CD4-positive, alpha-beta memory T cell (primary cell): ENCODE results near the gene ARID1B. TPM values are rescaled to one million over a fixed set of nuclear protein-coding genes. Genes with fewer than 3 reads are reported as not detected.

Experiments
- CTCF ChIA-PET: fragments of 350-600 bp; sonication (Branson Sonifier 250); formaldehyde crosslinking; loops from one replicate; lab custom pipeline; 2021; ENCODE audit warnings: inconsistent platforms; ENCODE audit not compliant: partially characterized antibody; lab: Charles Lee
- POLR2A ChIA-PET: fragments of 350-600 bp; sonication (Branson Sonifier 250); formaldehyde crosslinking; loops from one replicate; lab custom pipeline; 2021; ENCODE audit not compliant: partially characterized antibody; lab: Charles Lee
- DNase-seq, 5 donors: peaks; one replicate each; pipeline versions ENCODE4 v3.0.0 to v3.0.0-alpha.2; 2020 to 2022; ENCODE audit warnings: mixed read lengths in 1 of 5
- H3K27ac ChIP-seq: one replicate; pipeline ENCODE4 v1.7.0; 2013; ENCODE audit warnings: low read depth, low read length
- H3K27me3 ChIP-seq: 2 replicates; pipeline ENCODE4 v1.7.0; 2013; ENCODE audit warnings: mild to moderate bottlenecking, low read length, moderate library complexity; ENCODE audit not compliant: insufficient read depth
- H3K36me3 ChIP-seq: 2 replicates; pipeline ENCODE4 v1.7.0; 2013; ENCODE audit warnings: mild to moderate bottlenecking, low read length, moderate library complexity; ENCODE audit not compliant: insufficient read depth
- H3K4me1 ChIP-seq: 2 replicates; pipeline ENCODE4 v1.7.0; 2013; ENCODE audit warnings: mild to moderate bottlenecking, low read length, moderate library complexity; ENCODE audit not compliant: insufficient read depth
- H3K4me3 ChIP-seq, 2 donors: one replicate each; pipeline ENCODE4 v1.7.0; 2013; ENCODE audit warnings: low read length in 2 of 2, mild to moderate bottlenecking in 1 of 2
- H3K9me3 ChIP-seq, 2 donors: one replicate each; pipeline ENCODE4 v1.7.0; 2013; ENCODE audit warnings: low read length in 2 of 2, control low read depth in 1 of 2; ENCODE audit not compliant: control insufficient read depth in 1 of 2
- H3K27ac Mint-ChIP-seq, 7 donors: one replicate each; pipeline ENCODE4 v1.8.0; 2020 to 2021; ENCODE audit warnings: mixed read lengths in 7 of 7, mild to moderate bottlenecking in 6 of 7, inconsistent platforms in 3 of 7, moderate library complexity in 3 of 7
- H3K27me3 Mint-ChIP-seq, 2 donors: one replicate each; pipeline ENCODE4 v1.8.0; 2020 to 2021; ENCODE audit warnings: mixed read lengths in 2 of 2
- H3K36me3 Mint-ChIP-seq, 2 donors: one replicate each; pipeline ENCODE4 v1.8.0; 2020 to 2021; ENCODE audit warnings: mixed read lengths in 2 of 2, inconsistent platforms in 1 of 2, mild to moderate bottlenecking in 1 of 2
- H3K4me1 Mint-ChIP-seq, 4 donors: one replicate each; pipeline ENCODE4 v1.8.0; 2020 to 2021; ENCODE audit warnings: mixed read lengths in 4 of 4, mild to moderate bottlenecking in 1 of 4
- H3K4me3 Mint-ChIP-seq, 8 donors: one replicate each; pipeline ENCODE4 v1.8.0; 2020 to 2021; ENCODE audit warnings: mixed read lengths in 8 of 8, mild to moderate bottlenecking in 7 of 8, moderate library complexity in 6 of 8, inconsistent platforms in 3 of 8
- H3K9me3 Mint-ChIP-seq, 8 donors: one replicate each; pipeline ENCODE4 v1.8.0; 2020 to 2021; ENCODE audit warnings: mixed read lengths in 8 of 8, mild to moderate bottlenecking in 5 of 8, inconsistent platforms in 3 of 8, moderate library complexity in 1 of 8
- intact Hi-C: fragments of 100-400 bp; cut with micrococcal nuclease; formaldehyde crosslinking; loops from one replicate; pipeline ENCODE4 v1.15.1; 2023
- polyA plus RNA-seq, 2 donors: library from polyadenylated mRNA; unstranded; fragments of 300-500 nt; fragmentation: Illumina TruSeq; gene quantifications; one replicate each; pipeline ENCODE4 v1.2.3, GENCODE V29; 2021
- total RNA-seq, 2 experiments: library from RNA; stranded (reverse); gene quantifications; one replicate each; pipeline ENCODE4 v1.2.3, GENCODE V29; 2021

Gene ARID1B
- total and polyA plus RNA-seq, 4 experiments from 2014 or later, result 5.4 to 131 (median 72.4) TPM

DNA sequence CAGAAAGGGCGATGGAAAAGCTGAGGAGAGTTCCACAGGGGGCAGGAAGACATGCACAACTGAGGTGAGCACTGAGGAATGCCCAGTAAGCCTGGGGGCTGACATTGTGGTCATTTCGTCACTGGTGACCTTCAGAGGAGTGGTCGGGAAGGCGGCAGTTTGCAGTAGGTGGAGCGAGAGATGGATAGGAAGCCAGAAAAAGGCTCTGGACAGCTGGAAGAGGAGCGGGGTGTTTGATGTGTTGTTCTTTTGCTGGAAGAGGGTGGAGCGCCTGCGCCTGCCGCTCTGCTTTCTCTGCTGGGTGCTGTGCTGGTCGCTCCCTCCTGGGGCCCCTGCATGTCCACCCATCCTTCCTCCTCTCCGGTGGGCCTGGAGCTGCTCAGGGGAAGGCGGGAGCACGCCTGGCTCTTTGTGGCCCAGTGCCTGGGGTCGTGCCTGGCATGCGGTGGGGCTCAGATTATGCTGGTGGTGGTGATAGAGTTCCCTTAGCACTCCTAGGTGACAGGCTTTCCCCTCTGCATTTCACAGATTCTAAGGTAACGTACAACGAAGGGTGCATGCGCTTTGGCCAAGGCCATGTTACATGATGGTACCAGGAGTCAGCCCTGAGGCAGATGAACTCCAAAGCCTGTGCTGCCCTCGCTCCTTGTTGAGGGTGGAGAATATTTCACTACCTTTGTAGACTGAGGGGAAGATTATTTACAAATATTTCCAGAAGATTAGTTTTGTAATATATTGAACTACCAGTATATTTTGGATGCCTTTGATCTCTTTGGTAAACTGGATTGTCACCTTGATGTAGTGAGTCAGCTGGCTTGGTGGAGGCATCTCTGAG is 20.9 kb downstream of the ARID1B start:
- ChIA-PET POLR2A (no interaction called here), CTCF (no interaction called here)
- H3K27ac ChIP-seq, result no peak overlapping the region
- H3K36me3 ChIP-seq, result no peaks in the 10 kb centered on the region
- Mint-ChIP-seq H3K36me3 (peaks cover 6 to 18% of the 10 kb centered on the region in 2 donors), H3K4me3 (peak overlapping the region in 6 of 8 donors; percentile 9 to 51 (median 38)), H3K27me3 (no peaks in the 10 kb centered on the region), H3K9me3 (no peaks in the 10 kb centered on the region), H3K27ac (peak overlapping the region in 2 of 7 donors; percentile 5 to 10), H3K4me1 (peaks cover 60 to 88% (median 75%) of the 10 kb centered on the region in 4 donors)
- DNase-seq, result no peak
- no peaks in the 10 kb centered on the region for H3K27me3 ChIP-seq
- intact Hi-C loops, result no loop called here
- H3K9me3 ChIP-seq, result no peaks in the 10 kb centered on the region
- no peak overlapping the region for H3K4me3 ChIP-seq
- H3K4me1 ChIP-seq, result peaks cover 74% of the 10 kb centered on the region

- Histone ChIP-seq H3K27me3 (no peaks in the 10 kb centered on the region), H3K9me3 (no peaks in the 10 kb centered on the region), H3K4me1 (peaks cover 72% of the 10 kb centered on the region), H3K27ac (no peak overlapping the region), H3K4me3 (no peak overlapping the region), H3K36me3 (no peaks in the 10 kb centered on the region)
- H3K27me3 Mint-ChIP-seq, result no peaks in the 10 kb centered on the region
- peaks cover 6 to 9% of the 10 kb centered on the region in 2 donors for H3K36me3 Mint-ChIP-seq
- CTCF ChIA-PET, result interaction anchor here (0.7 kb wide), 1 partner anchor 15 kb away, joined by 3 read pairs; no protein-coding TSS in a partner anchor
- no peak for DNase-seq
- POLR2A ChIA-PET, result interaction anchor here (1.9 kb wide), 1 partner anchor 23 kb away, joined by 6 read pairs; no protein-coding TSS in a partner anchor
- peaks cover 54 to 83% (median 68%) of the 10 kb centered on the region in 4 donors for H3K4me1 Mint-ChIP-seq
- no peaks in the 10 kb centered on the region for H3K9me3 Mint-ChIP-seq
- peak overlapping the region in 4 of 8 donors; percentile 15 to 57 (median 37) for H3K4me3 Mint-ChIP-seq
- peak overlapping the region in 1 of 7 donors; percentile 28 for H3K27ac Mint-ChIP-seq
- intact Hi-C loops, result no loop called here
These were observed 24.5 kb downstream of the ARID1B start for GRCh38 chr6:156801712-156802111.

GRCh38 chr6:156803353-156803752 is 26.2 kb downstream of the ARID1B start:
- intact Hi-C loops, result no loop called here
- Mint-ChIP-seq H3K9me3 (no peaks in the 10 kb centered on the region), H3K4me1 (peaks cover 55 to 83% (median 69%) of the 10 kb centered on the region in 4 donors), H3K27ac (peak overlapping the region in 2 of 7 donors; percentile 13 to 35), H3K4me3 (peak overlapping the region in 5 of 8 donors; percentile 3 to 74 (median 34)), H3K27me3 (no peaks in the 10 kb centered on the region), H3K36me3 (peaks cover 0 to 5% of the 10 kb centered on the region in 2 donors)
- Histone ChIP-seq H3K4me1 (peaks cover 77% of the 10 kb centered on the region), H3K36me3 (no peaks in the 10 kb centered on the region), H3K27ac (no peak overlapping the region), H3K9me3 (no peaks in the 10 kb centered on the region), H3K27me3 (no peaks in the 10 kb centered on the region), H3K4me3 (no peak overlapping the region)
- DNase-seq, result no peak
- POLR2A ChIA-PET, result no interaction called here
- CTCF ChIA-PET, result interaction anchor here (0.7 kb wide), 1 partner anchor 37 kb away, joined by 3 read pairs; no protein-coding TSS in a partner anchor

DNA sequence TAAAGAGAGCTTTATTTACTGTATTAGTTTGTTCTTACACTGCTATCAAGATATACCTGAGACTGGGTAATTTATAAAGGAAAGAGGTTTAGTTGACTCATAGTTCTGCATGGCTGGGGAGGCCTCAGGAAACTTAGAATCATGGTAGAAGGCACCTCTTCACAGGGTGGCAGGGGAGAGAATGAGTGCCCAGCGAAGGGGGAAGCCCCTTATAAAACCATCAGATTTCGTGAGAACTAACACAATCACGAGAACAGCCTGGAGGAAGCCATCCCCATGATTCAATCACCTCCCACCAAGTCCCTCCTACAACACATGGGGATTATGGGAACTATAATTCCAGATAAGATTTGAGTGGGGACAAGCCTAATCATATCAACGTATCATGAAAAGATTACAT is 27.2 kb downstream of the ARID1B start:
- H3K4me3 ChIP-seq, result no peak overlapping the region
- Mint-ChIP-seq H3K27ac (peak overlapping the region in 2 of 7 donors; percentile 64 to 77), H3K4me3 (peak overlapping the region in 3 of 8 donors; percentile 5 to 52 (median 23)), H3K4me1 (peaks cover 55 to 84% (median 69%) of the 10 kb centered on the region in 4 donors), H3K36me3 (peaks cover 0 to 3% of the 10 kb centered on the region in 2 donors), H3K9me3 (no peaks in the 10 kb centered on the region), H3K27me3 (no peaks in the 10 kb centered on the region)
- intact Hi-C loops, result no loop called here
- H3K4me1 ChIP-seq, result peaks cover 82% of the 10 kb centered on the region
- H3K27me3 ChIP-seq, result no peaks in the 10 kb centered on the region
- ChIA-PET CTCF (no interaction called here), POLR2A (interaction anchor here (0.6 to 0.7 kb wide), 2 partner anchors 28 to 279 kb away, joined by 3 read pairs; no protein-coding TSS in a partner anchor)
- H3K9me3 ChIP-seq, result no peaks in the 10 kb centered on the region
- DNase-seq, result no peak
- H3K27ac ChIP-seq, result no peak overlapping the region
- H3K36me3 ChIP-seq, result no peaks in the 10 kb centered on the region

GRCh38 chr6:156806155-156806554 is 29.0 kb downstream of the ARID1B start:
- H3K27ac ChIP-seq, result no peak overlapping the region
- peaks cover 4 to 7% of the 10 kb centered on the region in 2 donors for H3K36me3 Mint-ChIP-seq
- H3K9me3 ChIP-seq, result no peaks in the 10 kb centered on the region
- H3K4me3 Mint-ChIP-seq, result no peak overlapping the region
- POLR2A ChIA-PET, result interaction anchor here (0.9 kb wide), 1 partner anchor 15 kb away, joined by 3 read pairs; no protein-coding TSS in a partner anchor
- CTCF ChIA-PET, result interaction anchor here (1.1 to 1.7 kb wide), 2 partner anchors 13 to 23 kb away, joined by 3 read pairs; no protein-coding TSS in a partner anchor
- DNase-seq, result no peak
- H3K27me3 ChIP-seq, result no peaks in the 10 kb centered on the region
- peaks cover 94% of the 10 kb centered on the region for H3K4me1 ChIP-seq
- H3K27ac Mint-ChIP-seq, result no peak overlapping the region
- intact Hi-C loops, result no loop called here
- no peaks in the 10 kb centered on the region for H3K36me3 ChIP-seq
- H3K4me1 Mint-ChIP-seq, result peaks cover 60 to 95% (median 79%) of the 10 kb centered on the region in 4 donors
- no peaks in the 10 kb centered on the region for H3K27me3 Mint-ChIP-seq
- no peaks in the 10 kb centered on the region for H3K9me3 Mint-ChIP-seq
- H3K4me3 ChIP-seq, result no peak overlapping the region

DNA sequence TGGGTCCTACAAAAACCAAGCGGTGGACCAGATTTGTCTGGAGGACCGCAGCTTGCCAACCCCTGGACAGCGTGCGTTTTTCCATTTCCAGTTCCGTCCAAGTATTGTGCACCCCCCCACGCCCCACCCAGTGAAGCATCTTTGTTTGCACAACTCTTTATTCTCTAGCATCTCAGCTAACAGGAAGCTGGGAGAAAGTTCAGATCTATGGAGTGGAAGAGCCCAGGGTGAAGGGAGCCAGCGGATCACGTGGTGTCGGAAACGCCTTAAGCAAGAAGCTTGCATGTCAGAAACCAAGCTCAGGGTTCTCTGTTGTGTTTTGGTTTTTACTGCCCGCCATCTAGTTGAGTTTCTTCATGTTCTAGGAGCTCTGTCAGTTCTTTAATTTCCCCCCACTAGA is 29.9 kb downstream of the ARID1B start:
- Mint-ChIP-seq H3K9me3 (no peaks in the 10 kb centered on the region), H3K27me3 (no peaks in the 10 kb centered on the region), H3K4me3 (peak overlapping the region in 4 of 8 donors; percentile 11 to 44 (median 23)), H3K36me3 (peaks cover 4 to 7% of the 10 kb centered on the region in 2 donors), H3K27ac (peak overlapping the region in 1 of 7 donors; percentile 69), H3K4me1 (peaks cover 63 to 95% (median 79%) of the 10 kb centered on the region in 4 donors)
- H3K27me3 ChIP-seq, result no peaks in the 10 kb centered on the region
- DNase-seq, result no peak
- ChIA-PET POLR2A (interaction anchor here (0.9 kb wide), 1 partner anchor 16 kb away, joined by 3 read pairs; no protein-coding TSS in a partner anchor), CTCF (interaction anchor here (1.7 kb wide), 1 partner anchor 24 kb away, joined by 3 read pairs; no protein-coding TSS in a partner anchor)
- H3K4me3 ChIP-seq, result no peak overlapping the region
- H3K4me1 ChIP-seq, result peaks cover 94% of the 10 kb centered on the region
- no peak overlapping the region for H3K27ac ChIP-seq
- intact Hi-C loops, result no loop called here
- no peaks in the 10 kb centered on the region for H3K9me3 ChIP-seq
- H3K36me3 ChIP-seq, result no peaks in the 10 kb centered on the region

GRCh38 chr6:156807795-156808194 is 30.6 kb downstream of the ARID1B start:
- Mint-ChIP-seq H3K9me3 (no peaks in the 10 kb centered on the region), H3K36me3 (peaks cover 4 to 7% of the 10 kb centered on the region in 2 donors), H3K4me3 (peak overlapping the region in 4 of 8 donors; percentile 13 to 61 (median 44)), H3K27ac (no peak overlapping the region), H3K27me3 (no peaks in the 10 kb centered on the region), H3K4me1 (peaks cover 67 to 95% (median 81%) of the 10 kb centered on the region in 4 donors)
- DNase-seq, result no peak
- no peaks in the 10 kb centered on the region for H3K9me3 ChIP-seq
- CTCF ChIA-PET, result interaction anchor here (1.7 kb wide), 1 partner anchor 25 kb away, joined by 3 read pairs; no protein-coding TSS in a partner anchor
- intact Hi-C loops, result no loop called here
- no peaks in the 10 kb centered on the region for H3K36me3 ChIP-seq
- POLR2A ChIA-PET, result no interaction called here
- no peak overlapping the region for H3K27ac ChIP-seq
- H3K4me3 ChIP-seq, result no peak overlapping the region
- H3K4me1 ChIP-seq, result peaks cover 93% of the 10 kb centered on the region
- H3K27me3 ChIP-seq, result no peaks in the 10 kb centered on the region
